Caco-2 (cell line): ENCODE data around the gene ELOA2. TPM values are rescaled to one million over a fixed set of nuclear protein-coding genes. Genes with fewer than 3 reads are reported as not detected.
"Not testable (repeated sequence)": the region's sequence is repeated elsewhere in the genome, so short reads cannot be mapped to it uniquely, and the experiment has no call there.

Source experiments
- BruUV-seq: library from RNA; stranded (reverse); fragments of 400-500 nt; replicated peaks from 2 replicates; lab custom pipeline; 2021; lab: Mats Ljungman, UMichigan
- CTCF ChIA-PET: fragments of 300-600 bp; sonication (Branson Sonifier 250); formaldehyde crosslinking; loops from one replicate; lab custom pipeline; 2022; ENCODE audit warnings: antibody characterized with exemption; lab: Charles Lee
- POLR2A ChIA-PET: fragments of 300-600 bp; sonication (Branson Sonifier 250); formaldehyde crosslinking; loops from one replicate; lab custom pipeline; 2022; ENCODE audit warnings: antibody characterized with exemption; lab: Charles Lee
- DNase-seq, 2 experiments: peaks; one replicate each; pipeline versions ENCODE4 v3.0.0 to v3.0.0-alpha.2; 2020 to 2022
- H3K27me3 ChIP-seq: replicated peaks from 2 replicates; pipeline ENCODE4 v1.6.0; 2011; ENCODE audit warnings: low read length; ENCODE audit not compliant: control insufficient read depth, insufficient read depth
- H3K36me3 ChIP-seq: 2 replicates; pipeline ENCODE4 v1.5.1; 2011; ENCODE audit warnings: low read length; ENCODE audit not compliant: control insufficient read depth, insufficient read depth
- H3K4me1 ChIP-seq: fragments of 250-450 bp; sonication (Bioruptor Pico); 2 replicates; pipeline ENCODE4 v1.5.1; 2020; ENCODE audit warnings: mild to moderate bottlenecking
- H3K4me3 ChIP-seq: 2 replicates; pipeline ENCODE4 v1.5.1; 2011; ENCODE audit warnings: low read depth, mild to moderate bottlenecking, control low read depth, low read length
- H3K9me3 ChIP-seq: fragments of 250-450 bp; sonication (Bioruptor Pico); 2 replicates; pipeline ENCODE4 v1.5.1; 2020; ENCODE audit warnings: mild to moderate bottlenecking, moderate library complexity
- H3K27ac Mint-ChIP-seq: one replicate; pipeline ENCODE4 v1.8.0; 2022; ENCODE audit warnings: mixed read lengths; ENCODE audit not compliant: unreplicated experiment
- H3K27me3 Mint-ChIP-seq: one replicate; pipeline ENCODE4 v1.8.0; 2022; ENCODE audit warnings: mixed read lengths; ENCODE audit not compliant: insufficient read depth, unreplicated experiment
- H3K36me3 Mint-ChIP-seq: one replicate; pipeline ENCODE4 v1.8.0; 2022; ENCODE audit warnings: mild to moderate bottlenecking, mixed read lengths; ENCODE audit not compliant: insufficient read depth, unreplicated experiment
- H3K4me1 Mint-ChIP-seq: one replicate; pipeline ENCODE4 v1.8.0; 2022; ENCODE audit warnings: low read depth, mixed read lengths; ENCODE audit not compliant: unreplicated experiment
- H3K4me3 Mint-ChIP-seq: one replicate; pipeline ENCODE4 v1.8.0; 2022; ENCODE audit warnings: mild to moderate bottlenecking, moderate library complexity, mixed read lengths; ENCODE audit not compliant: unreplicated experiment
- H3K9me3 Mint-ChIP-seq: one replicate; pipeline ENCODE4 v1.8.0; 2022; ENCODE audit warnings: mixed read lengths; ENCODE audit not compliant: unreplicated experiment
- CTCF ChIP-seq, 2 experiments: fragments of 200-600 bp in 1 of 2; IDR thresholded peaks; 1 replicate in 1 of 2; 2 replicates in 1 of 2; pipeline versions ENCODE4 v1.5.1 to v1.8.0; 2011 to 2022; ENCODE audit warnings: antibody characterized with exemption in 1 of 2, control low read depth in 1 of 2, inconsistent platforms in 1 of 2, low read depth in 1 of 2, low read length in 1 of 2, mild to moderate bottlenecking in 1 of 2, moderate library complexity in 1 of 2; ENCODE audit not compliant: insufficient read depth in 1 of 2, severe bottlenecking in 1 of 2, unreplicated experiment in 1 of 2
- intact Hi-C: fragments of 100-400 bp; cut with micrococcal nuclease; formaldehyde crosslinking; loops from one replicate; pipeline ENCODE4 v1.10.0; 2022; ENCODE audit not compliant: unreplicated experiment
- total RNA-seq: library from RNA; stranded (reverse); gene quantifications from 2 replicates; pipeline ENCODE4 v1.2.3, GENCODE V29; 2022

Gene ELOA2
- total RNA-seq, 1 experiment from 2014 or later, result not detected

GRCh38 chr18:47036298-47036874 is 965 bp upstream of the ELOA2 start:
- intact Hi-C loops, result no loop called here
- BruUV-seq, result no TSS peak
- DNase-seq, result peak in 1 of 2 experiments; percentile 16
- Histone ChIP-seq H3K9me3 (no peaks in the 10 kb centered on the region), H3K4me3 (no peak overlapping the region), H3K4me1 (no peaks in the 10 kb centered on the region), H3K36me3 (no peaks in the 10 kb centered on the region), H3K27me3 (no peaks in the 10 kb centered on the region)
- CTCF ChIA-PET, result no interaction called here
- H3K27me3 Mint-ChIP-seq, result peaks cover 8% of the 10 kb centered on the region
- no peaks in the 10 kb centered on the region for H3K36me3 Mint-ChIP-seq
- H3K4me1 Mint-ChIP-seq, result no peaks in the 10 kb centered on the region
- no peaks in the 10 kb centered on the region for H3K9me3 Mint-ChIP-seq
- H3K4me3 Mint-ChIP-seq, result no peak overlapping the region
- POLR2A ChIA-PET, result no interaction called here
- TF ChIP-seq CTCF (IDR thresholded peaks at IDR 0.05; ENCODE audit: insufficient read depth in 1 of 2, low read depth in 1 of 2, low read length in 1 of 2, severe bottlenecking in 1 of 2, unreplicated experiment in 1 of 2), result peak; percentile 23 to 40
- H3K27ac Mint-ChIP-seq, result no peak overlapping the region

GRCh38 chr18:47034591-47034990 is 830 bp downstream of the ELOA2 start:
- H3K4me1 Mint-ChIP-seq, intact Hi-C loops, POLR2A ChIA-PET, H3K4me3 Mint-ChIP-seq, H3K27ac Mint-ChIP-seq, DNase-seq, H3K9me3 Mint-ChIP-seq, H3K36me3 ChIP-seq, H3K27me3 ChIP-seq, H3K4me3 ChIP-seq, H3K9me3 ChIP-seq, BruUV-seq, H3K27me3 Mint-ChIP-seq, H3K4me1 ChIP-seq, H3K36me3 Mint-ChIP-seq, CTCF ChIA-PET: not testable (repeated sequence)

GRCh38 chr18:47032945-47033344 is 2.5 kb downstream of the ELOA2 start:
- Histone ChIP-seq H3K4me3 (no peak overlapping the region), H3K36me3 (no peaks in the 10 kb centered on the region), H3K4me1 (no peaks in the 10 kb centered on the region), H3K27me3 (no peaks in the 10 kb centered on the region), H3K9me3 (no peaks in the 10 kb centered on the region)
- no peak for DNase-seq
- Mint-ChIP-seq H3K27me3 (peaks cover 3% of the 10 kb centered on the region), H3K36me3 (no peaks in the 10 kb centered on the region), H3K4me3 (no peak overlapping the region), H3K27ac (no peak overlapping the region), H3K9me3 (no peaks in the 10 kb centered on the region), H3K4me1 (no peaks in the 10 kb centered on the region)
- ChIA-PET CTCF (no interaction called here), POLR2A (no interaction called here)
- intact Hi-C loops, result no loop called here
- no TSS peak for BruUV-seq
- TF ChIP-seq CTCF (IDR thresholded peaks at IDR 0.05; ENCODE audit: insufficient read depth in 1 of 2, low read depth in 1 of 2, low read length in 1 of 2, severe bottlenecking in 1 of 2, unreplicated experiment in 1 of 2), result no peak

- H3K4me3 ChIP-seq, H3K4me3 Mint-ChIP-seq, H3K27me3 Mint-ChIP-seq, H3K27me3 ChIP-seq, DNase-seq, H3K36me3 ChIP-seq, BruUV-seq, H3K9me3 Mint-ChIP-seq, POLR2A ChIA-PET, CTCF ChIA-PET, H3K36me3 Mint-ChIP-seq, H3K4me1 ChIP-seq, intact Hi-C loops, H3K4me1 Mint-ChIP-seq, H3K9me3 ChIP-seq, H3K27ac Mint-ChIP-seq: not testable (repeated sequence)
Observed at GRCh38 chr18:47030887-47031286, 4.5 kb downstream of the ELOA2 start.

GRCh38 chr18:47029684-47030353 is 5.6 kb downstream of the ELOA2 start:
- H3K27me3 ChIP-seq, H3K4me1 ChIP-seq, intact Hi-C loops, H3K36me3 Mint-ChIP-seq, H3K4me3 ChIP-seq, POLR2A ChIA-PET, H3K36me3 ChIP-seq, CTCF ChIA-PET, DNase-seq, H3K4me1 Mint-ChIP-seq, BruUV-seq, H3K4me3 Mint-ChIP-seq, H3K27me3 Mint-ChIP-seq, H3K9me3 ChIP-seq, H3K27ac Mint-ChIP-seq, H3K9me3 Mint-ChIP-seq: not testable (repeated sequence)
